NCI-H1436 (cell line): ENCODE results near the gene ARHGEF39.
"Not testable (repeated sequence)": the region's sequence is repeated elsewhere in the genome, so short reads cannot be mapped to it uniquely, and the experiment has no call there.

ENCODE experiments used
- DNase-seq: peaks from one replicate; lab custom pipeline; 2025; lab: John Stamatoyannopoulos, UW

Gene ARHGEF39

GRCh38 chr9:35618854-35619799 is 45.9 kb downstream of the ARHGEF39 start:
- no peak for DNase-seq

DNA sequence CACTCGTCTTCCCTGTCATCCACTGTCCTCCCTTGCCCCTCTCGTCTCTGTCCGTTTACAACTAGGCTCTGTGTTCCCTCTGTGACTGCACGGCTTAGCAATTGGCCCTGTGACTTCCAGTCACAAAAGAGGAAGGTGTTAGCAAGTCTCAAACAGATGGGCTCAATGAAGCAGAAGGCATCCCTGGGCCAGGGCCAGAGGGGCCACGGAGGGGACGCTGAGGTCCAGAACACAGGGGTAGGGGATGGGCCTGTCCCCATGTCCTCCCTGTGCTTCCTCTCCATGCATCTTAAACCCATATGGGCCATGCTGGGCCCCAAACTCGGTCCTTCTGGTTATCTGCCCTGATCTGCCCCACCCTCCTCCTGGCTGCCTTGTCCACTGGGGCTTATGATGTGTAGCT is 46.7 kb downstream of the ARHGEF39 start, which contains the start of gene CD72:
TSS of gene CD72 (minus strand) at position 89 of the 403 bp plus-strand sequence. CDS start 110 bp downstream, outside the sequence.
- DNase-seq, result no peak

- DNase-seq, result no peak
Measured at GRCh38 chr9:35617548-35617947, 47.4 kb downstream of the ARHGEF39 start.

DNA sequence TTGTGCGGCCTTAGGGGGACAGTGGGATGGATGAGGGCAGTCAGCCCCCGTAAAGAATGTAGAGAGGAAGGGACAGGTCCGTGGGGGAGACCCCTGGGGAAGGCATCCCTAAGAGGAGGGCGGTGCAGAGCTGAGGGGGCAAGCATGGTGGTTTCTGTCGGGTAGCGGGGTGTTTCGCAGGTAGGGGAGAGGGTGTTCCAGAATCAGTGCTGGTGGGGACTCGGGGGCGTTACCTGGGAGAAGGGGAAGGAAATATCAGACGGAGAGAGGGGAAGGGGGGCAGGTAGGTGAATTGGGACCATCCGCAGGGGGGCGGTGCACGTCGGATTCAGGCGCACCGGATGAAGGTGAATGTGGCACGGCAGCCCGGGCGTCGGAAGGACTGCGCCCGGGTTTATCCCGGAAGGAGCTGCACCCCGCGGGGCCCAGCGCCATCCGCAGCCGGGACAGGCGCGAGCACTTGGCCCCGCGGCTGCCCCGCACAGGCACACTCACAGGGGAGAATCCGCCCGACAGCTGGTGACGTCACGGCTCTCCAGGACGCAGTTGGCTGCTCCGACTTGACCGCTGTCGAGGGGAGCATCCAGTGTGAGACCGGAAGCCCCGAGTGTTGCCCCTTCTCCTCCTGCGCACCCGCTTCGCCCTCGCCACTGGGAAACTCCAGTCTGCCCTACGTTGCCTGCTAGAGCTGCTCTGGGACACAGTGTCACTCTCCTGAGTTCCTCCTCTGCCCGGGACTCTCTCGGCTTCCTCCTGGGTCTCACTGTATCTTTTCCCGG is 48.1 kb downstream of the ARHGEF39 start:
- peak; percentile 38 for DNase-seq

DNA sequence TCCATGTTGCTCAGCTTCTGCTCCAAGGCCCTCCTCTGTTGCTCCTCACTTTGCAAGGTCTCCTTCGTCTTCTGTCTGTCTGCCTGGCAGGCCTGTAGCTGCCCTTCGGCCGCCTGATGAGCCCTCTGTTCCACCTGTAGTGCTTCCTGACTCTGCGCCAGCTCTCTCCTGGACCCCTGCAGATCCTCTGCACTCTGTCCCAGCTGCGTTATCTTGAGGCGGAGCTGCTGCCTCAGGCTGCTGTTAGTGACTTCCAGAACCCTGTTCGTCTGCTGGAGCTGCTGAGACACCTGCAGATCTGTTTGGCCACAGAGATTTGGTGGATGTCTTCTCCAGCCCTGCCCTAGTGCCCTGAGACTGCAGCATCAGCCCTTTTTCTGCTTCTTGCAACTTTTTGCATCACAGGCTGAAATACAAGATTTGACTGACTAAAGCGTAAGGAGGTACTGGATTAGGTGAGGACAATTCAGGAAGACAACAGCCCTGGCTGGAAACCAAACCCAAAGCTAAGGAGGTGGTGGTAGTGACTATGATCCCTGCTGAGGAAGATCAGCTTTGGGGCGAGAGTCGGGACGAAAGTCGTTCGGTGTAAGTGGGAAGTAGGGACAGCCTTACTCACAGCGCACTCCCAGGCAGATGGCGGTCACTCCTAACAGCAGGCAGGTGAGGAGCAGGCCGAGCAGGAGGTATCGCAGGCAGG is 48.9 kb downstream of the ARHGEF39 start:
- DNase-seq, result no peak

GRCh38 chr9:35612843-35613242 is 52.2 kb downstream of the ARHGEF39 start:
- no peak for DNase-seq

DNA sequence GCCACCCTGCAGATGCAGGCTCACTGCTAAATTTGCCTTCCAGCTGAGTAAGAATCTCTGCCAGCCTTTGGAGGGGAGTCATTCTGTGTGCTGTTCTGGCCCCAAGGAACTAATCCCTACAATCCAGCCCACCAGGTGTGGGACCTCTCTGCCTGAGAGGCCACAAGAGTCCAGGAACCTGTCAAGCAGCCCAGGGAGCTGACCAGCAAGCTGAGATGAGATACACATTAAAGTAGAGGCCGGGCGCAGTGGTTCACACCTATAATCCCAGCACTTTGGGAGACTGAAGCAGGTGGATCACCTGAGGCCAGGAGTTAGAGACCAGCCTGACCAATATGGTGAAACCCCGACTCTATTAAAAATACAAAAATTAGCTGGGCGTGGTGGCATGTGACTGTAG is 52.9 kb downstream of the ARHGEF39 start:
- DNase-seq, result not testable (repeated sequence)

- peak; percentile 9 for DNase-seq
Measured at GRCh38 chr9:35611230-35611797, 53.7 kb downstream of the ARHGEF39 start.

GRCh38 chr9:35609820-35610163 is 55.2 kb downstream of the ARHGEF39 start:
- no peak for DNase-seq
